Fibroblast of mammary gland (primary cell): Measurements from ENCODE around the gene CHID1.

Experiments
- DNase-seq: peaks from one replicate; pipeline ENCODE4 v3.0.0-alpha.2; 2010; ENCODE audit warnings: low read depth
- H3K4me3 ChIP-seq: 2 replicates; pipeline ENCODE4 v1.5.1; 2011; ENCODE audit warnings: low read depth, mild to moderate bottlenecking, low read length, moderate library complexity; ENCODE audit not compliant: control insufficient read depth
- CTCF ChIP-seq: conservative IDR thresholded peaks from 2 replicates; pipeline ENCODE4 v1.5.1; 2011; ENCODE audit warnings: low read depth, low read length, inconsistent platforms; ENCODE audit not compliant: control insufficient read depth, insufficient read depth

The CHID1 gene

GRCh38 chr11:910589-911030, at the start of gene CHID1:
Gene CHID1 (minus strand): TSS chr11:910810. CDS start chr11:904816, 5,994 bp downstream.
- peak; percentile 70 for DNase-seq
- no peak for TF ChIP-seq CTCF
- peak within 1 kb of the TSS; percentile 72 for H3K4me3 ChIP-seq

- no peak for TF ChIP-seq CTCF
These were observed 49.0 kb upstream of the CHID1 start for GRCh38 chr11:959608-960007.

GRCh38 chr11:959027-959426, 48.4 kb upstream of the CHID1 start:
- TF ChIP-seq CTCF = no peak
- DNase-seq = no peak
- H3K4me3 ChIP-seq = no peak overlapping the region

More at GRCh38 chr11:959608-960007, 49.0 kb upstream of the CHID1 start:
- no peak overlapping the region for H3K4me3 ChIP-seq
- DNase-seq = no peak

GRCh38 chr11:958101-958500, 47.5 kb upstream of the CHID1 start:
- H3K4me3 ChIP-seq = no peak overlapping the region
- no peak for TF ChIP-seq CTCF
- DNase-seq = no peak

GRCh38 chr11:957212-957920, 46.8 kb upstream of the CHID1 start:
- no peak overlapping the region for H3K4me3 ChIP-seq
- no peak for DNase-seq
- TF ChIP-seq CTCF = no peak

GRCh38 chr11:955154-956063, 44.8 kb upstream of the CHID1 start:
- no peak for TF ChIP-seq CTCF
- DNase-seq = no peak
- H3K4me3 ChIP-seq = no peak overlapping the region
